GM18508 (cell line): ENCODE measurements around the gene CDKN1C.

ENCODE experiments used
- ATAC-seq: cut with Tn5 transposase; IDR thresholded peaks from one replicate; pipeline ENCODE4 v1.9.1; 2021; ENCODE audit warnings: moderate number of reproducible peaks; ENCODE audit not compliant: insufficient read depth, unreplicated experiment

CDKN1C gene

DNA sequence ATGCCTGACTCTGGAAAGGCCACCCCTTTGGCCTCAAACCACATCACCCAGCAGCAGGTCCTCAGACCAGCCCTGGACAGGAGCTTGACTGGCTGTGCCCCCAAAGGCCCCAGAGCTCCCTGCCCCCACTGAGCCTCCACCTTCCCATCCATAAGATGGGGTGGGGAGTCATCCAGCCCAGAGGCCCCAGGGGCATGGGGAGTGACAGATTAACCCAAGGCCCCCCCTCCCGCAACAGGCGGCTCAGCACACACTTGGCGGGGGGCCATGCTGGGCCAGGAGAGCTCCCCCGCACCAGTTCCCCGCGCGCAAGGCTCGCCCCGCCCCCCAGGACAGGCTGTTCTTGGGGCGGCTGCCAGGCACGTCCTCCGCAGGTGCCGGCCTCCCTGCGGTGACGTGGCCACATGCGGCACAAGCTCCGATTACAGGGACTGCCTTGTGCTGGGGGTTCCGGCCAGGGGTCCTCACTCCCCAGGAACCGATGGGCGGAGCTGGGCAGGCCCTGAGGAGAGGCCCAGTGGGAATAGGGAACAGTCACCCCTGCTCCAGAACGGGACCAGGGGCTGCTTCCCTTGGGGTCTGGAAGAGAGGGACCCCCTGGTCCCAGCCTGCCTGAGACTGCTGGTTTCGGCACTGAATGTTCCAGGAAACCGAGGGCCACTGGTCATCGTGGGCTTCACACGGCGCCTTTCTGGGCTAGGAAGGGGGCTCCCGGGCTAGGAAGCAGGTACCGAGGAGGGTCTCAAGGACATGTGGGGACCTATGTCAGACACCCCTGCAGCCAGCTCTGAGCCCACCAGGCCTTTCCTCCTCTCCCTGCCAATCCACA, 5.1 kb upstream of the CDKN1C start:
- ATAC-seq = no peak

DNA sequence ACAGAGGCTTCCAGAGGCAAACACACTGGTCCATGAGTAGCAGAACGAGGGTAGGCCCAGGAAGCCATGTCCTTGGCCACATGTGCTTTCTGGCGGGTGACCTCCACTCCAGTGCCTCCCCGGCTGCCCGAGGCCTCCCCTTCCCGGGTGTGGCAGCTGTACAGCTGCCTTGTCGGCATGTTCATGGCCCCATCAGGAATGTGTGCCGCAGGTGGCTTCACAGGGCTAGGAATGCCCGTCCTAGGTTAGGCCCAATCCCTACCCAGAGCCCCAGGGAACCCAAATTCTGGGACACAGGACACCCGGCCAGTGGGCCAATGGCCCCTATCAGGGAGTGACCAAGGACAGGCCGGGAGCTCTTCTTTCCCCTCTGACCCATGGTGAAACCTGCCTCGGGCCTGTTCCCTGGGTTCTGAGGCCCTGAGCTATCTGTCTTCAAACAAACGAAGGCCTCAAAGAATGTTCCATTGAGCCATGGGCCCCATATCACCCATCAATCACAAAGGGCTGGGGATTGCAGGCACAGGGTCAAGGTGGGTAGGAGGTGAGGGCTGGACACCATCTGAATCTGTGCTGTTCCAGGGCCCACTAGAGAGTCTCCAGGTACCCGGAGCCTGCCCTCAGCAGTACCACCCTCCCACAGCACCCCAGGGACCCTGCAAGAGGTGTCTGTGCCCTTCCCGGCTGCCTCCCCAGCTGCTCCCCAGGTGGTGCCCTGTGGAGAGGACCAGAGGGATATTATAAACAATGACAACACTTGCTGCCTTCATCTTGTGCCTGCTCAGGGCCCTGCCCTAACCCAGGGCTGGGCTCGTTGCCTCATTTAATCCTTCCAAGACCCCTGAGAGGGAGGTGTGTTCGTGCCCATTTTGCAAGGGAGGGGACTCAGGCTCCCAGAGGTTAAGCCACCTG, 4.0 kb upstream of the CDKN1C start:
- ATAC-seq = no peak

DNA sequence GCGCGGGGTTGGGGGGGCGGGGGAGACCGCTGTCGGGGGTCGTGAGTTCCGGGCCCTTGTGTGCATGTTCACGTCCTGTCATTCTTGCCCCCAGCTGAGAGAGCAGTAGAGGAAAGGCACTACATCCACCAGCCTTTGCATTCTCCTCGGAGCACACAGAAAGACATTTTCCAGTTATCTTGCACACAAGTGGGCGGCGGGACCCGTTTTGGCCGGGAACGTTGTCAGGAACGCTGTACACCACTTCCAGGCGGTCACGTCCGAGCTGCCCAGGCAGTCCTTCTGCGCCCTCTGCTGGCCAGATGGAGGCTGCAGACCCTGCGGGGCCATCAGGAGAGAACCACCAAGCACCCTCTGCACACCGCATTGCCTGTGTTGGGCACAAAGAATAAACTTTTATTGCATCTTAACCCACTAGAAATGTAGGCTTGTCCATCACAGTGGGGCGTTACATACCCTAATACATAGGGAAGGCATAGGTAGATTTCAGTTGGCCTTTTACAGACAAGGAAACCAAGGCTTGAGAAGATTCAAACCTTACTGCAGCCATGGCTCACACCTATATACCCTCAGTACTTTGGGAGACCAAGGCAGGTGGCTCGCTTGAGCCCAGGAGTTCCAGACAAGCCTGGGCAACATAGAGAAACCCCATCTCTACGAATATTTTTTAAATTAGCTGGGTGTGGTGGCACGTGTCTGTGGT, 2.8 kb upstream of the CDKN1C start:
- ATAC-seq = no peak

DNA sequence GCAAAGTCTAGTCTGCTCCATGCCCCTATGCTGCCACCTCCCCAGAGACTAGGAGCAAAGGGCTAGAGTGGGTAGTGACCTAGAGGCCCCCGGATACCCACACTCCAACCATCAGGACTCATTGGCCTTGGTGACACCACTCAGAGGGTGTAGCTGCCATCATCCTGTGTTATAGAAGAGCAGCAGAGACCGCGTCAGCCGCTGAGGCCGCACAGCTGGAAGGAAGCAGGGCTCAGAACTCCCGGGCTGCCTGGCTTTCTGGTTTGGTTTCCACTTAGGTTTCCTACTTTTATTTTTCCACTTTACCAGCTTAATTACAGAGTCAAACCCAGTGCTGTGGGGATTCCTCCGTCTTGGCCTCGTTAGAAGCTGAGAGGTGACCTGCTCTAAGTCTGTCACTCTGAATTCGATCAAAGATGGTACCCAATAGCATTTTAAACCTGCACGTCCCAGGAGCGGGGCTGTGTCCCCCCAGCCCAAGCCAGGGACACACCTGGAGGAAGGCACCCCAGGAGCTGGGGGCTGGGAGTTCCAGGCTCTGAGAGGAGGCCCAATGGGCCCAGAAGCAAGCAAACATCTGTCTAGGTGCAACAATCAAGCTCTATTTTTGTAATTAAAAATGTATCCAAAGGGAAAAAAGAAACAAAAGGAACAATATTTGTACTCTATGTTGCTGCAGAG, 2.1 kb upstream of the CDKN1C start:
- ATAC-seq = no peak

DNA sequence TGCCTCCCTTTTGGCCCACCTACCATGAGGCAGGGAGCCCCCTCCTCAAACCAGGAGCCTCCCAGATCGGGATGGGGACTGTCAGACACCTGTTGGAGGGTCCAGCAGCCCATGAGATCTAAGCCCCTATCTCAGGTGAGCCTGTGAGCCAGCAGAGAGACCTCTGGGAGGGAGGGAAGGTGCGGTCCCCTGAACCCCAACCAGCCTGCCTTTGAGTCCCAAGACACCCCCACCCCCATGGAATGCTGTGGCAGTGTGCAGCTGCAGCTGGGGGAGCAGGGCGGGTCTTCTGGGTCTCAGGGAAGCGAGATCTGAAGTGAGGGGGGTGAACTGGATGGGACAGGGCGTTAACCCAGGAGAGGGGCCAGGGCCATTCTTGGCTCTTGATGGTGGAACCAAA, 1.4 kb upstream of the CDKN1C start:
- ATAC-seq = no peak

DNA sequence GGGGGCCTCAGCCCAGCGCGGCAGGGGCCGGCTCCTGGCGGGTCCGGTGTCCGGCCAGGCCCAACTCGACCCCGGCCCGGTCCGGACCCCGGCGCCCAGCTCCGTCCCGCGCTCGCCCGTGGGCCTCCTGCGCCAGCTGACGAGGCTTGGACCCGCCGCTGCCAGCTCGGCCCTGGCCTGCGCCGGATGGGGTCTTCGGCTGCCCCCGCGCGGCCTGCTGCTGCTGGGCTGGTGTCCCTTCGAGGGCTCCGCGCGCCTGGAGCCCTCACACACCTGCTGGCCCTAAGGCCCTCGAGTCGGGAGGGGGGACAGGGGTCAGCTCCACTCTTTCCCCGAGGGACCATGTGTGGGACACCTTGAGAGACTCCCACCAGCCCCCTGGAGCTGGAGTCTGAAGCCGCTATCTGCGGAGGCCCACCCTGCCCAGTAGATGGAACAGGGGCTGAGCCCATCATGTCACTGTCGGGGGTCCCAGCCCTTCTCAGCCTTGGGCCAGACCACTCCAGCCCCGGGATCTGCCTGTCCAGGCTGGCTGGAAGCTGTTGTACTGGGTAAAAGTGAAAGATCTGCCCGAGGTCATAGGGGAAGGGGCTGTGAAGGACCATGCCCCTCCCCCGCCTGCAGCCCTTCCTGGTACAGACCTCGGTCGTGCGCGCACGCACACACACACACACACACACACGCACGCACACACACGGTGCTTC, 768 bp upstream of the CDKN1C start:
- ATAC-seq = no peak

DNA sequence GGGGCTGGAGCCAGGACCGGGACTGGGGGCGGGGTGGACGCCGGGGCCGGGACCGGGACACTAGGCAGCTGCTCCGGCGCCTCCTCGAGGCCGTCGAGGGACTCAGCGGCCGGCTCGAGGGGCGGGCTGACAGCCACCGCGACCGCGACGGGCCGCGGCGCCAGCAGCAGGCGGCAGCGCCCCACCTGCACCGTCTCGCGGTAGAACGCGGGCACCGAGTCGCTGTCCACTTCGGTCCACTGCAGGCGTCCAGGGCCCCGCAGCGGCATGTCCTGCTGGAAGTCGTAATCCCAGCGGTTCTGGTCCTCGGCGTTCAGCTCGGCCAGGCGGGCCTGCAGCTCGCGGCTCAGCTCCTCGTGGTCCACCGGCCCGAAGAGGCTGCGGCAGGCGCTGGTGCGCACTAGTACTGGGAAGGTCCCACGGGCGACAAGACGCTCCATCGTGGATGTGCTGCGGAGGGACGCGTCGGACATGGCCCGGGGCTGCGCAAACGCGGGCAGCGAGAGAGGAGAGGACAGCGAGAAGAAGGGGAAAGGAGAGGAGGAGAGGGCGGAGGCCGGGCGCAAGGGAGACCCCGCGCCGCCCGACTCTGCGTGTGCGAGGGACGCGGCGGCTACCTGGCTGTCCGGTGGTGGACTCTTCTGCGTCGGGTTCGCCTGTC, 428 bp downstream of the CDKN1C start:
- ATAC-seq = no peak

DNA sequence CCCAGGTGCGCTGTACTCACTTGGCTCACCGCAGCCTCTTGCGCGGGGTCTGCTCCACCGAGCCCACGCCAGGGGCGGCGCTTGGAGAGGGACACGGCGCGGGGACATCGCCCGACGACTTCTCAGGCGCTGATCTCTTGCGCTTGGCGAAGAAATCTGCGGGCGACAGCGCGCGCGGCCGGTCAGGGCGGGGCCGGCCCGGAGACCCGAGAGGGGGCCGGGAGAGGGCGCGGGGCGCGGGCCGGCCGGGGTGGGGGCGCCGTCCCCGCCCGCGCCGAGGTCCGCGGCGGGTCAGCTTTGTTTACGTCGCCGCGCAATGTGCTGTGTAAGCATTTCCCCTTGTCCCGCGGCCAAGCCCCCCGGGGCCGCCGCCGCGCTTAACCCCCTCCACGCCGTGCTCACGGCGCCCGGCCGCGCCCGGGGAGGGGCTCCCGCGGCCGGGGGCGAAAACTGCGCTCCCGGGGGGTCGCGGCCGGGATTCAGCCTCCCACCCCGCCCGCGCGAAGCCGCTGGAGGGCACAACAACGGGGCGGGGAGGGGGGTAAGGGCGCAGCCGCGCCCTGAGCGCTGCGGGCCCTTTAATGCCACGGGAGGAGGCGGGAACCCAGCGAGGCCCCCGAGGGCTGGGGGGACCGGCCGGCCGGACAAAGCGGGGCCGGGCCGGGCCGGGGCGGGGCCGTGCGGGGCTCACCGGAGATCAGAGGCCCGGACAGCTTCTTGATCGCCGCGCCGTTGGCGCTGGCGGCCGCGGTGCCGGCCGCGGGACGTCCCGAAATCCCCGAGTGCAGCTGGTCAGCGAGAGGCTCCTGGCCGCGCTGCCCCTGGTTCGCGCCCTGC, 1.4 kb downstream of the CDKN1C start:
- ATAC-seq = no peak

DNA sequence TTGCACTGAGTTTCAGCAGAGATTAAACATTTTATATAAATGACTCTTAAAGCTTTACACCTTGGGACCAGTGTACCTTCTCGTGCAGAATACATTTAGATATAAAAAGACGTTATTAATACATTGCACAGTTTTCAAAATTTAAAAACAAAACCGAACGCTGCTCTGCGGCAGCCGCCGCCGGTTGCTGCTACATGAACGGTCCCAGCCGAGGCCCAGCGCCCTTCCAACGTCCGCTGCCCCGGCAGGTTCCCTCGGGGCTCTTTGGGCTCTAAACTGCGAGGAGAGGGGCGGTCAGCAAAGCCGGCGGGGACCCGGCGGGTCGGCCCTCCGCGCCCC, 2.0 kb downstream of the CDKN1C start:
- ATAC-seq = no peak

DNA sequence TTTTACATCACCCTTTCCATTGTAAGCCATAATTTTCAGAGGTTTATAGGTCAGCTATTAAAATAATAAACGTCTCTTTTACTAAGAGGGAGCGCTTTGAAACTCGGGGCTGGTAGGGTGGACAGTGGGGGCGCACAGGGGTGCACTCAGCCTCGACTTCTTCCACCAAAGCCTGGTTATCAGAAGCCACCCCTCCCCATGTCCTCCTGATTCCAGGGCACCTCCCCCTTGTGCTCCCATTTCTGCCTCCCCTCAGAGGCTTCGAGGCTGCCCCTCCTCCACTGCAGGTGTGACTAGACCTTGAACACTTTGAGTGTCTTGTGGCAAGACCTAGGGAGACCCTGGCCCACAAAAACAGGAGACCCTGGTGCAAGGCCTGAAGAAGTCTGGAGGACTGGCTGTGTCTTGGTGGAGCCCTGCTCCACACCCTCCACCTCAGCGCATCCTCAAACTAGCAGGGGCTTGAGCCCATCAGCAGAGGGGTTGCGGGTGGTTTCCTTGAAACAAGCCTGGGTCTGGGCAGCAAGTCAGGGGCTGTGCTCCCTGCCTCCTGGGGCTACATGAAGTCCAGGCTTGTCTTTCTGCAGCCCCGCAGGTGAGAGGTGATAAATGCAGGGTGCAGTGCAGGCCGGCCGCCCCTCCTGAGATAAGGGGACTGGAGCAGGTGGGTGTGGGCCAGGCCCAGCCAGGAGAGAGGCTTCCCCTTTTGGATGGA, 3.0 kb downstream of the CDKN1C start:
- ATAC-seq = no peak

DNA sequence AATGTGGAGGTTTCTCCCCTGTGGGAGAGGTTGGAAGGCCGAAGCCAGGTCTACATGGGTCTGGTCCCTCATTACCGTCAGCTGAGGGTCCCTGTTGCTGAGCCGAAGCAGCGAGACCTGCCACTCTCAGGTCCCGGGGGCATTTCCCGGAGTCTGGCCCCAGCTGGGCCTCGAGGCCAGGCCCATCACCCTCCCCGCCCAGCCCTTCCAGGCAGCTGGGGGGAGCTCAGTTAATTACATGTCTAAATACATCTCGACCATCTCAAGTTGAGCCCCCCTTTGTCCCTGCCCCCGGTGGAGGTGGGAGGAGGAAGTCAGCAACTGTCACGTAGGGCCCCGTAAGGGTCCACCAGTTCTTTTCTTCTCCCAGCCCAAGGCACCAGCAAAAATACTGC, 3.6 kb downstream of the CDKN1C start:
- no peak for ATAC-seq

DNA sequence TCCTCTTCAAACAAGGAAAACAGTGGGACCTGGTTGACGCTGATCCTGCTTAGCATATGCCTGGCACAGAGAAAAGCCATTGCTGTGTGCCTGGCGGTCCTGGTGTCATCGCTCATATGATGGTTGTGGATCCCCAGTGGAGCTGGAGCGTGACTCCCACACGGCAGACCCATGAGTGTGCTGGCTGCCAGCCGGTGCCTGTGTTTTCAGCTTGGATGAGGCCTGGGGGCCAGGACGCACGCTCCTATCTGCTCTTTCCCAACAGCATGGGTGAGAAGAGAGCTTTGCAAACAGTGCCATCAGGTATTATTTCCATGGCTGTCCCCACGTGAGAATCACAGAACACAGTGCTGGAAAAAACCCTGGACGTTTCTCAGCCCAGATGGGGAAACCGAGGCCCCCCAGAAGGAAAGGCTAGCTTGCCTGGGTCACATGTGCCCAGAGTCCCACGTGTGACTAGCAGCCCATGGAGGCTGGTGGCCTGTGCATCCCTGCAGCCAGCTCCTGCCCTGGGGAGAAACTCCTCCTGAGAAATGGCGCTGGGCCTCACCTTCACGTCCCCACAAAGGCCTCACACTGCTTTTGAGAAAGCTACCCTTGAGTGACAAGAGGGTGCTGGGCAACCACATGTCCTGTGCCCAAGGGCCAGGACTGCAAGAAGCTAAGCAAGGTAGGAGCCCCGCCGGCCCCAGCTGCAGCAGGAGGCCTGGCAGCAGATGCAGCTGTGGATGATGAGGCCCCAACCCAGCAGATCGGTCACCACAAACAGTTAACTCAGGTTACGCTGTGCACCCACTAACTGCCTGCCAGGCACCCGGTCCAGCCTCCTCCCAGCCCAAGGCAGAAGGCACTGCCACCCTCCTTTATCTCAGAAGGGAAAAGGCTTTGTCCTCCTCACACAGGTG, 4.2 kb downstream of the CDKN1C start:
- ATAC-seq = no peak

DNA sequence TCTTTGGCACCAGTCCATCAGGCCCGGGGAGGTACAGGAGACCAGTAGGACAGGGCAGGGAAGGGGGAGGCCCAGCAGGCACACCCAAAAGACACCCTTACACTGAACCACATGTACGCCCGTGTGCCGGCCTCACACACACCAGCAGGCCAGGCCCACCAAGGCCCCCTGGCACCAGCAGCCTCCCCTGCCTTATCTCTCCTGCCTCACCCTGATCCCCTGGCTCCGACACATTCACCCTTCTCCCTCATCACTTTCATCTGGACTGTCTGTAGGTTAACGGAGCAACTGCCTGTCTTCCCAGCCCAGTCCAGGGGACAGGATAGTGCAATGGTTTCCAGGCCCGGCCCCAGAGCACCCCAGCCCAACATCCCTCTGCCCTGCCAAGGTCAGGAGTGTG, 4.9 kb downstream of the CDKN1C start:
- no peak for ATAC-seq

DNA sequence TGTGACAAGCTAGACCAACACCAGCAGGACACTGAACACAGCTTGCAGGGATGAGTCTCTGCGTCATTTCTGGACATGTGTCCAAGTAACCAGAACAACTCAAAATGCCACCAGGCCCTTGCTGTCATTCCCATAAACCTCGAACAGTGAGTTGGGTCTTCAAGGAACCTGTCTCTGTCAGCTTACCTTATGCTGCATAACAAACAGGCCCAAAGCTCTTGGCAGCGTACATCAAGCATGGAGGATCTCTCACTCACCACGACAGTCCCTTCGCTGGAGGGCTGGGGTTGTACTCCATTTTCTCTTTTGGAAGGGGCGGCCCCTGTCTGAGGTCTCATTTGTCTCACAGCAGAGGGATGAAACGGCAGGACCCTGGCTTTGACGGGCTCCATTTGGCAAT, 6.8 kb downstream of the CDKN1C start:
- no peak for ATAC-seq

DNA sequence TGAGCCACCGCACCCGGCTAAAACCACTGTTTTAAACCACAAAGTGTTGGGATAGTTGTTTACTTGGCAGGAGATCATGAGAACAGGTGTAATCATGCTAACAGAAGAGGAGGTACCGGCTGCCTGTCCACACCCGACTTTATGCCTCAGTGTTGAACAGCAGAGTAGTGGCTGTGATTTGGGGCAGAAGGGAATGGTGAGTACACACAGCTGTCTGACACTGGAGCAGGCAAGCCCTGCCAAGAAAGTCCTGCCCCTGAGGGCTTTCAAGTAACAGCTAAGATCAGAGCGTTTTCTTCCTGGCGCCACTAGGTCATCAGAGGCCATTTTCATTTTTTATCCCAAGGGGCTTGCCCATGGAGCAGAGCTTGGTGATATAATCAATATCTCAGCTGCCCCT, 8.1 kb downstream of the CDKN1C start:
- no peak for ATAC-seq

DNA sequence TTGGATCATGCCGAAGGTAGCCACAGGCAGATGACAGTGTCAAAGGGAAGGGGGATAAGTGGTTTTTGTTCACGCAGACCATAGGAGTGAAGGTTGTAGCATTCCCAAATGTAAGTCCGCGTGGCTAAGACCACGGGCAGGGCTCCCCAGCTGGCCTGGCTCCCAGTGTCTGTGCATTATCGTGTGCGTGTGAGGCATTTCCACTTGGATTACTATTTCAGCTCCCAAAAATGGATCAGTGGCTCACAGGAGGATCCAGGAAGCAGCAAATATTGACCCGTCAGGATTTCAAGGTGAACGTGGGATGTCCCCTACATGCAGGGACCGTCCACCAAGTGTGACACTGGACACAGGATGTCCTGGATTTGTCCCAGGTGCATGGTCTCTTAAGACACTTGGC, 10.6 kb downstream of the CDKN1C start:
- ATAC-seq = no peak
